GM18526 (cell line): ENCODE data around the gene CHRNA10.

Experiments
- POLR2A ChIP-seq: IDR thresholded peaks from 3 replicates; pipeline ENCODE4 v1.6.1; 2011; ENCODE audit not compliant: insufficient read length; ENCODE audit errors: extremely low read depth

CHRNA10 gene

GRCh38 chr11:3641701-3642070 lies 29.5 kb downstream of the CHRNA10 start, which contains the start of gene ART5:
ART5 (minus strand) TSS chr11:3641992; CDS start chr11:3641862, 130 bp downstream.
- no peak for TF ChIP-seq POLR2A

- no peak for TF ChIP-seq POLR2A
Observed at GRCh38 chr11:3641191-3641590, 30.0 kb downstream of the CHRNA10 start.

- TF ChIP-seq POLR2A: no peak
Observed at GRCh38 chr11:3639841-3640240, 31.3 kb downstream of the CHRNA10 start.

- no peak for TF ChIP-seq POLR2A
Observed at GRCh38 chr11:3638513-3638912, 32.7 kb downstream of the CHRNA10 start.

GRCh38 chr11:3637201-3637600 lies 34.0 kb downstream of the CHRNA10 start:
- no peak for TF ChIP-seq POLR2A

- no peak for TF ChIP-seq POLR2A
Observed at GRCh38 chr11:3635641-3636375, 35.4 kb downstream of the CHRNA10 start.

GRCh38 chr11:3632070-3632660 lies 39.0 kb downstream of the CHRNA10 start:
- no peak for TF ChIP-seq POLR2A

GRCh38 chr11:3631331-3631730 lies 39.9 kb downstream of the CHRNA10 start:
- no peak for TF ChIP-seq POLR2A

- no peak for TF ChIP-seq POLR2A
Observed at GRCh38 chr11:3627291-3627690, 43.9 kb downstream of the CHRNA10 start.

- TF ChIP-seq POLR2A: no peak
Observed at GRCh38 chr11:3626250-3626960, 44.8 kb downstream of the CHRNA10 start.

GRCh38 chr11:3623767-3624458 lies 47.3 kb downstream of the CHRNA10 start:
- TF ChIP-seq POLR2A: no peak

- no peak for TF ChIP-seq POLR2A
Observed at GRCh38 chr11:3623121-3623520, 48.1 kb downstream of the CHRNA10 start.

GRCh38 chr11:3622521-3622920 lies 48.7 kb downstream of the CHRNA10 start:
- no peak for TF ChIP-seq POLR2A

GRCh38 chr11:3617990-3618389 lies 53.2 kb downstream of the CHRNA10 start:
- TF ChIP-seq POLR2A: no peak

- TF ChIP-seq POLR2A: no peak
Observed at GRCh38 chr11:3616721-3617460, 54.3 kb downstream of the CHRNA10 start.
